SK-N-MC (cell line): Measurements from ENCODE around the gene TMEM147.

ENCODE experiments used
- EZH2 ChIP-seq: fragments of 200-600 bp; sonication (generic); IDR thresholded peaks from one replicate; pipeline ENCODE4 v1.6.1; 2017; ENCODE audit warnings: antibody characterized with exemption
- FOXP2 ChIP-seq: optimal IDR thresholded peaks from 2 replicates; pipeline ENCODE3; 2011; ENCODE audit warnings: mild to moderate bottlenecking, moderate library complexity; ENCODE audit not compliant: insufficient read depth; ENCODE audit errors: extremely low read length, control extremely low read depth
- POLR2AphosphoS5 ChIP-seq: IDR thresholded peaks from 2 replicates; pipeline ENCODE4 v1.6.1; 2012; ENCODE audit warnings: mild to moderate bottlenecking, low read depth, low read length, borderline replicate concordance

DNA sequence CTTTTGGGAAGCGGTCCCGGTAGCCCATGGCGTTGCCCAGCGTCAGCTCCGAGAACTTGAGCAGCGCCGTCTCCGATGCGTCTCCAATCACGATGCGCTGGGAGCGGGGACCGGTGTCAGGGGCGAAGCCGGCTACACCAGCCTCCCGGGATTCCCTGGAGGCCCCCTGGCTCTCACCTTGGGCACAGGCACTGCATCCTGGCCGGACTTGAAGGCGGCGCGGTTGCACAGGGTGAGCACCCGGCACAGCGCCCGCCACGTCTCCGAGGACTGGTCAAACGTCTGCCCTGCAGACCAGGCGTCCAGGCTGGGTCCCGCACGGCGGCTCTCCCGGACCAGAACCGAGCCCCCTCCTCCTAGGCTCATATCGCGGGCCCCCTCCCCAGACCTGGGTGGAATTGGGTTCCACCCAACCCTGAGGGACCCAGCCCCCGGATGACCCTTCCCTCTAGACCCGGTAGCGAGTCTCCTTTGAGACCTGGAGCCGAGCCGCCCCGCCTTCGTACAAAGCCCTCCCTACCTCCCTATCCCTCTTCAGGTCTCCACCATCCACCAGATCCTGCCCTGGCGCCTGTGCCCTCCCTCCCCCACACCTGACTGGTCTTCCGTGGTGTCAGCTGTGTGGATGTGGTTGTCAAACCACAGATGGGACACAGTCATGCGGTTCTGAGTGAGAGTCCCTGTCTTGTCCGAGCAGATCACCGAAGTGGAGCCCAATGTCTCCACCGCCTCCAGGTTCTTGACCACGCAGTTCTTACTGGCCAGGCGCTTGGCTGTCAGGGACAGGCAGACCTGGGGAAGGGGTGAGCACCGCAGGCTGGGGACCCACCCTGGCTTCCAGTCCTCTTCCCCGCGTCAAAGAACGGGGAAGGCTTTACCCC is 13.2 kb downstream of the TMEM147 start:
- TF ChIP-seq EZH2 (no peak), POLR2AphosphoS5 (no peak), FOXP2 (no peak)
